GM21423 (cell line): Measurements from ENCODE around the gene CD36.

ENCODE experiments used
- ATAC-seq: cut with Tn5 transposase; IDR thresholded peaks from one replicate; pipeline ENCODE4 v1.9.1; 2021; ENCODE audit warnings: mild to moderate bottlenecking, moderate library complexity; ENCODE audit not compliant: unreplicated experiment

CD36 gene

DNA sequence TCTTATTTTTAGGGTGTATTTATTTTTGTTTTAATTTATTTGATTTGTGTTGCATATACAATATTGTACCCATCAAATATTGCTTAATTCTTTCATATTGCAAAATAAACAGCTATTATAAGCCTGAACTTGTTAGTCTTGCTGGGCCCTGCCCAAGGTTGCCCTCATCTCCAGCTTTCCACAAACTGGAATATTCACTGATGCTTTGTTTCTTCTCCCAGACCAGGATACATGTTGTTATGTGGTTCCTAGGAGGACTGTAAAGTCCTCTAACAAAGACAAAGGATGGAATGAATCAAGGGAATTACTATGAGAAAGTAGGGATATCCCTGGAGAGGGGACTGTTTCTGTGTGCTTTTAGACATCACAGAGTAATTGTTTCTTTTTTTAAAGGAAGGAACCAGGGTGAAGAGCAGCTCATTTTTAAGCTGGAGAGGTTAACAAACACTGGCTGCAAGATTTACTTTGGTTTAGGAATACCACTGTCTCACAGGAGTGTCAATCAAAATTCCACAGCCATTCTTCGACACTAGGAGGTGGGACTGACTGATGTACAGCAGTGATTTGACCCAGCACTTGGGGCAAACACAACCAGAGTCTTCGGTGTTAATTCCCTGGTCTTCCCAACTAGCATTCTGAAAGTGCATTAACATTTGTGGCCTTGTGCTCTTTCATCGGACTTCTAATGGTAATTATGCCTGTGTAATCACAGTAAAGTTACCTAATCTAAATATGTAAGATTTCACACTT, 14.8 kb upstream of the CD36 start:
- no peak for ATAC-seq

DNA sequence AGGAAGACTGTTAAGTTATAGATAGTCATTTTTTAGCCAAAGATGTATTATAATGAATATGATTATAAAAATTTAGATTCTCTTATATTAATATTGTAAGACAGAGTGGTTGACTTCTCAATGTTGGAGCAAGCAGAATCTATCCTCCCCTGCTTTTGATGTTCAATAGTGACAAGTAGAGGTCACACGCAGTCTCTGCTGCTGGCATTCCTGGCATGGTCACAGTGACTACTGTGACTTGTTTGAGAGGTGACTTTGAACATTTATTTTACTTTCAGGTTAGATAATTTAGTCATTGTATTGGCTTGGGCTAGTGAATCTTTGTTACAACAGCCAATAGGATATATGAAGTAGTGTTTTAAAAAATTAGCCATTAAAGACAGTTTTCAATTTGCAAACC, 13.7 kb upstream of the CD36 start:
- no peak for ATAC-seq

DNA sequence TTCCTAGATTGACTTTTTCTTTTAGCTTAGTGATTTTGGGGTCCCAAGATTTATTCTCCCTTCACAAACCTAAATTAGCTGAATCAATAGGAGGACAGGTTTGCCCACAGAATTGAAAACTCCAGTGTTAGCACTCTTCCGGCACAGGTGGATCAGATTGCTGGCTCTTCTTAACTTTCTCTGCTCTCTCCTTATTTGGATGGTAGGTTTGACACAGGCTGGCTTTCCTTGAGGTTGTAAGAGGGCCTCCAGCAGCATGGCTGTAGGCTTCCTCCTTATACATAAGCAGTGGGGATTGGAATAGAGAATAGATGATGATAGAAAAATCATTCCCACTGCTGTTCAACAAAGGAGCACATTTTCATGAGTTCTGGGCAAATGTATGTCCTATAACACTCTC, 9.4 kb upstream of the CD36 start:
- no peak for ATAC-seq

GRCh38 chr7:80630608-80631405, 7.6 kb upstream of the CD36 start:
- no peak for ATAC-seq

GRCh38 chr7:80631421-80631820, 7.0 kb upstream of the CD36 start:
- ATAC-seq, result no peak

GRCh38 chr7:80632139-80632538, 6.3 kb upstream of the CD36 start:
- ATAC-seq, result no peak

- ATAC-seq, result no peak
Measured at GRCh38 chr7:80632819-80633218, 5.6 kb upstream of the CD36 start.

DNA sequence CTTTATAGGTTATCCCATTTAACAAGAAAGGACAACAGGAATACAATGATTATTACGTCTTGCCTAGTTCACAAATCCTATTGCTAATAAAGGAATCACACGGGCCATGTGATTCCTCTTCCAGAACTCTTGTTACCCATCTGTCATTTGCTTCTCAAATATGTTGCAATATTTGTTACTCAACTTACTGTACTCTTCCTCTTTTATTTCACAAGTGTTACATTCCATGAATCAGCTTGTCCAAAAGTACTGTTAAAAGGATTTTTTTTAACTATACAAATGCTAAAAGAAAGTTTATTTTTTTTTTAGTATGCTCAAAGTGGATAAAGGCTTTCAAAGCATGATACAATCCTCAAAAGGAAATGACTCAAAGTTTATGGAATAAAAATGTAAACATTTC, 3.9 kb upstream of the CD36 start:
- no peak for ATAC-seq

GRCh38 chr7:80635533-80635932, 2.9 kb upstream of the CD36 start:
- no peak for ATAC-seq

GRCh38 chr7:80635998-80636397, 2.4 kb upstream of the CD36 start:
- no peak for ATAC-seq

- no peak for ATAC-seq
Measured at GRCh38 chr7:80636709-80637108, 1.7 kb upstream of the CD36 start.

DNA sequence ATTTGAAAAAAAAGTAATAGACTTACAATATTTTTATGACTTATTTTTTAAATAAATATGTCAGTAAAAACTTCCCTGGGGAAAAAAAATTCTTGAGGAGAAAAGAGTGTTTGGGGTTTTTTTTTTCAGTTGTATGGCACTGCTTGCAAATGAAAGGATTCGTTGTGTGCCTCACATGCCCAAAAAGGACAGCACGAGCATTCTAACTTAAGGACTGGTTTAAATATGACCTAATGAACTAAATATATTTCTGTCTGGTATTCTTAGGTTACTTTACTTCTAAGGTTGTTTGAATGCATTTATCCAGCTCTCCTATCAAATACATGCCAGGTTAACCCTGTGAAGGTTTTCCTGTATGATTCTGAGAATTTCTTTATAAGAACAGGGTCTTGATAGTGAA, 988 bp upstream of the CD36 start:
- no peak for ATAC-seq

DNA sequence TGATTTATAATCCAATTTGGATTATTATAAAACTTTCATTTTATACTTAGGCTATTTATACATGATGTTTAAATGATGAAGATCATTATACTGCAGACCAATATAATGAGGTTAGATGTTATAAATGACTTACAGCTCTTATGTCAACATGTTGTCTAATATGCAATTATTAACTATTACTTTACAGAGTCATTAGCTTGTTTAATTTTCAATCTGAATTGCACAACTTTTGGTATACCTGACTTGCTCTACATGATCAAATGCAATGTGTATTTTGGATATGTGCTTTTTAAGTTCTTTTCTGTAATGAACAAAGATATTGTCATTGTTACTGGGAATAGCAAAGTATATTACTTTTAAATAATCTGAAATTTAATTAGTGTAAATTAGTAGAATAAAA, 569 bp downstream of the CD36 start:
- no peak for ATAC-seq

- ATAC-seq, result no peak
Measured at GRCh38 chr7:80640846-80641245, 2.4 kb downstream of the CD36 start.

DNA sequence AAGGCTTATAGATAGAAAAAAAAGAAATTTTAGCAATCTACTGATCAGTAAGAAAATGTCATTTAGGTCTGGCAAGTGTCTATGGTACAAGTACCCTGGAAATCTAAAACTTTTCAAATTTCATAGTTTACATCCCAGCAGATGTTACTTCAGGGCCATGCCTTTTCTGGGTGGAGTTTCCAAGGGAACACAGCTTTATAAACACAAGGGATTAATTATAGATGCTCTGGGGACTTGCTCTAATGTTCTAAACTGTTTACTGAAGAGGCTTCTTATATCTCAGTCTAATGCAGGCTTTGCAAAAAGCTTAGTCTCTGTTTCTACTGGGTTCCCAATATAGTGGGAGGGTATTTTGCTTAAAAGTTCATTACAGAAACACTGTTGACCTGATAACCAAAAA, 3.1 kb downstream of the CD36 start:
- ATAC-seq, result no peak

DNA sequence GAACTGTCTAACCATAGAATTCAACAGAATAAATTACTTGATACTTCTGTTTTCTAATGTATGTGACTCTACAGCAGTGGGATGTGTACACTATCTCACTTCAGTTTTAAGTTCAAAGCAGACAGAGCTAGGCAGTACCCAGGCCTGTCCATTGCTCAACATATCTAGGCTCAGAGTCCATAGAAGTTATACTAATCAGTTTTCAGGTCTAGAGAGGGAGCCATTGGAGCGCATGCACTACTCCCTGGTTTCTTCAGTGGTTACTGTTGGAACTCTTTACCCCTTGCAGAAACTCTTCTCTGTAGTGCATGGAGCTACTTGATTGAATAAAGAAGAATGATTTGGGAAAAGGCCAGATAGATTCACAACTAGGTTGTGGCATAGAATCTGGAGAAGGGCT, 4.4 kb downstream of the CD36 start:
- ATAC-seq, result no peak

DNA sequence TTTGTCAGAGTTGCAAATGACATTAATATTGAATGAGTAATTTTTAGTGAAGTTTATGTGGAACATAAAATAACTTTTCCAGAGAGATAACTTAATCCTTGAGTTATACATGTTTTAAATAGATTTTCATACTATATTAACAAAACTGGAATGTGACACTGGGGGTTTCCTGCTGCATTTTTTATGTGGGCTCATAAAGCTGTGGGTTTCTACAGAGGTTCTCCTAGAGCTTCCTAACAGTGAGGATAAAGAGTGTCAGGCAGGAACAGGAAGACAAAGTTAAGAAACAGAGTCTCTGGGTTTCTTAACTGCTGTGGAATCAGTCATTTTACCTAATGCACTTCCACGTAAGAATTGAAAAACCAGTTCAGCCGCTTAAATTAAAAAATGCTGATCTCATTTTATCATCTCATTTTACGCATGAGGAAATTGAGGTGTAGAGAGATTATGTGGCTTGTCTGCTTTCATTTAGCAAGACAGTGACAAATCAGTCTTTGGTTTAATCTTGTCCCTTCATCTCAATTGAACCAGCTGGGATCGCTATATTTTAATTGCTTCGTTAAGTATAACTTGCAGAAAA, 5.0 kb downstream of the CD36 start:
- no peak for ATAC-seq

DNA sequence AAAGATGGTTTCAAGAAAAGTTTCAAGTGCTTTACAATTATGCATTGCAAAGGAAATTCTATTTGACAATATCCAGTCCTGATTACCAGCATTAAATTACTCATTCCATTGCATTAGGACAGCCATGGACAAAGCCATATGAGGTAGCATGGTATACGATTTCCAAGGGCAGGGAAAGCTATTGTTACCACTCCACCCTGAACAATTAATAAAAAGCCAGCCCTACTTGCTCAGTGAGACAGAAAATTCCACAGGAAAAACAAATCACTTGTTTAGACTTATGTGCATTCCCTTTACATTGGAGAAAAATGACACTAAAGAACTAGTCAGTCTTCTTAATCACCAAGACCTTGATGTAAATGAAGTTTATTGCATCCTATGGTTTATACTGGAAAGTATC, 5.6 kb downstream of the CD36 start:
- no peak for ATAC-seq

GRCh38 chr7:80646083-80646865, 7.8 kb downstream of the CD36 start:
- no peak for ATAC-seq

GRCh38 chr7:80647436-80647835, 9.0 kb downstream of the CD36 start:
- ATAC-seq, result no peak

GRCh38 chr7:80648031-80648600, 9.7 kb downstream of the CD36 start:
- ATAC-seq, result no peak
